HL-60 (cell line): ENCODE data around the gene SSX4B.
"Not testable (repeated sequence)": the region's sequence is repeated elsewhere in the genome, so short reads cannot be mapped to it uniquely, and the experiment has no call there.

ENCODE experiments used
- DNase-seq, 2 experiments: peaks; one replicate each; pipeline ENCODE4 v3.0.0-alpha.2; 2010 to 2020; ENCODE audit warnings: low read depth in 1 of 2, low spot score in 1 of 2
- H3K27ac ChIP-seq: fragments of 250-450 bp; sonication (Bioruptor Pico); replicated peaks from 2 replicates; pipeline ENCODE4 v1.5.1; 2020; ENCODE audit warnings: mild to moderate bottlenecking, moderate library complexity
- H3K27me3 ChIP-seq: fragments of 250-450 bp; sonication (Bioruptor Pico); 2 replicates; pipeline ENCODE4 v1.5.1; 2021; ENCODE audit warnings: mild to moderate bottlenecking, moderate library complexity; ENCODE audit not compliant: insufficient read depth, poor library complexity, severe bottlenecking
- H3K4me3 ChIP-seq: replicated peaks from 2 replicates; pipeline ENCODE4 v1.5.1; 2011; ENCODE audit warnings: mild to moderate bottlenecking, control low read depth, low read length; ENCODE audit not compliant: insufficient read depth
- GABPA ChIP-seq: IDR thresholded peaks from 2 replicates; pipeline ENCODE4 v1.6.1; 2012; ENCODE audit warnings: low read depth
- POLR2AphosphoS5 ChIP-seq: IDR thresholded peaks from 2 replicates; pipeline ENCODE4 v1.6.1; 2012; ENCODE audit warnings: low read depth
- SPI1 ChIP-seq: IDR thresholded peaks from 2 replicates; pipeline ENCODE4 v1.6.1; 2012; ENCODE audit warnings: low read depth, mild to moderate bottlenecking, borderline replicate concordance
- TF ChIP-seq, protein P1 (sequence below): IDR thresholded peaks from one replicate; pipeline ENCODE4 v1.5.1; 2011; ENCODE audit warnings: low read length, control low read depth, inconsistent platforms; ENCODE audit not compliant: insufficient read depth
- TF ChIP-seq, protein P2 (sequence below): IDR thresholded peaks from 2 replicates; pipeline ENCODE4 v1.6.1; 2012; ENCODE audit warnings: low read depth; ENCODE audit not compliant: insufficient replicate concordance

Gene SSX4B

DNA sequence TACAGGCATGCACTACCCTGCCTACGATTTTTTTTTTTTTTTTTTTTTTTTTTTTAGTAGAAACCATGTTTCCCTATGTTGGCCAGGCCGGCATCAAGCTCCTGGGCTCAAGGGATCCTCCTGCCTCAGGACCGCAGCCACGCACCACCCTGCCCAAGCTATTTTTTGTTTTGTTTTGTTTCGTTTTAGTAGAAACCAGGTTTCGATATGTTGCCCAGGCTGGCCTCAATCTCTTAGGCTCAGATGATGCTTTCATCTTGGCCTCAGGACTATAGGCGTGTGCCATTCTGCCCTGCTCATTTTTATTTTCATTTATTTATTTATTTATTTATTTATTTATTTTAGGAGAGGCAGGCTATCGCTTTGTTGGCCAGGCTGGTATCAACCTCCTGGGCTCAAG lies 54.1 kb downstream of the SSX4B start:
- Histone ChIP-seq H3K4me3 (no peak overlapping the region), H3K27me3 (no peaks in the 10 kb centered on the region), H3K27ac (no peak overlapping the region)
- DNase-seq = no peak
- TF ChIP-seq GABPA = no peak
- TF ChIP-seq, protein P1, sequence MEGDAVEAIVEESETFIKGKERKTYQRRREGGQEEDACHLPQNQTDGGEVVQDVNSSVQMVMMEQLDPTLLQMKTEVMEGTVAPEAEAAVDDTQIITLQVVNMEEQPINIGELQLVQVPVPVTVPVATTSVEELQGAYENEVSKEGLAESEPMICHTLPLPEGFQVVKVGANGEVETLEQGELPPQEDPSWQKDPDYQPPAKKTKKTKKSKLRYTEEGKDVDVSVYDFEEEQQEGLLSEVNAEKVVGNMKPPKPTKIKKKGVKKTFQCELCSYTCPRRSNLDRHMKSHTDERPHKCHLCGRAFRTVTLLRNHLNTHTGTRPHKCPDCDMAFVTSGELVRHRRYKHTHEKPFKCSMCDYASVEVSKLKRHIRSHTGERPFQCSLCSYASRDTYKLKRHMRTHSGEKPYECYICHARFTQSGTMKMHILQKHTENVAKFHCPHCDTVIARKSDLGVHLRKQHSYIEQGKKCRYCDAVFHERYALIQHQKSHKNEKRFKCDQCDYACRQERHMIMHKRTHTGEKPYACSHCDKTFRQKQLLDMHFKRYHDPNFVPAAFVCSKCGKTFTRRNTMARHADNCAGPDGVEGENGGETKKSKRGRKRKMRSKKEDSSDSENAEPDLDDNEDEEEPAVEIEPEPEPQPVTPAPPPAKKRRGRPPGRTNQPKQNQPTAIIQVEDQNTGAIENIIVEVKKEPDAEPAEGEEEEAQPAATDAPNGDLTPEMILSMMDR = no peak
- no peak for TF ChIP-seq POLR2AphosphoS5
- TF ChIP-seq SPI1 = no peak
- TF ChIP-seq, protein P2, sequence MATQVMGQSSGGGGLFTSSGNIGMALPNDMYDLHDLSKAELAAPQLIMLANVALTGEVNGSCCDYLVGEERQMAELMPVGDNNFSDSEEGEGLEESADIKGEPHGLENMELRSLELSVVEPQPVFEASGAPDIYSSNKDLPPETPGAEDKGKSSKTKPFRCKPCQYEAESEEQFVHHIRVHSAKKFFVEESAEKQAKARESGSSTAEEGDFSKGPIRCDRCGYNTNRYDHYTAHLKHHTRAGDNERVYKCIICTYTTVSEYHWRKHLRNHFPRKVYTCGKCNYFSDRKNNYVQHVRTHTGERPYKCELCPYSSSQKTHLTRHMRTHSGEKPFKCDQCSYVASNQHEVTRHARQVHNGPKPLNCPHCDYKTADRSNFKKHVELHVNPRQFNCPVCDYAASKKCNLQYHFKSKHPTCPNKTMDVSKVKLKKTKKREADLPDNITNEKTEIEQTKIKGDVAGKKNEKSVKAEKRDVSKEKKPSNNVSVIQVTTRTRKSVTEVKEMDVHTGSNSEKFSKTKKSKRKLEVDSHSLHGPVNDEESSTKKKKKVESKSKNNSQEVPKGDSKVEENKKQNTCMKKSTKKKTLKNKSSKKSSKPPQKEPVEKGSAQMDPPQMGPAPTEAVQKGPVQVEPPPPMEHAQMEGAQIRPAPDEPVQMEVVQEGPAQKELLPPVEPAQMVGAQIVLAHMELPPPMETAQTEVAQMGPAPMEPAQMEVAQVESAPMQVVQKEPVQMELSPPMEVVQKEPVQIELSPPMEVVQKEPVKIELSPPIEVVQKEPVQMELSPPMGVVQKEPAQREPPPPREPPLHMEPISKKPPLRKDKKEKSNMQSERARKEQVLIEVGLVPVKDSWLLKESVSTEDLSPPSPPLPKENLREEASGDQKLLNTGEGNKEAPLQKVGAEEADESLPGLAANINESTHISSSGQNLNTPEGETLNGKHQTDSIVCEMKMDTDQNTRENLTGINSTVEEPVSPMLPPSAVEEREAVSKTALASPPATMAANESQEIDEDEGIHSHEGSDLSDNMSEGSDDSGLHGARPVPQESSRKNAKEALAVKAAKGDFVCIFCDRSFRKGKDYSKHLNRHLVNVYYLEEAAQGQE = no peak

DNA sequence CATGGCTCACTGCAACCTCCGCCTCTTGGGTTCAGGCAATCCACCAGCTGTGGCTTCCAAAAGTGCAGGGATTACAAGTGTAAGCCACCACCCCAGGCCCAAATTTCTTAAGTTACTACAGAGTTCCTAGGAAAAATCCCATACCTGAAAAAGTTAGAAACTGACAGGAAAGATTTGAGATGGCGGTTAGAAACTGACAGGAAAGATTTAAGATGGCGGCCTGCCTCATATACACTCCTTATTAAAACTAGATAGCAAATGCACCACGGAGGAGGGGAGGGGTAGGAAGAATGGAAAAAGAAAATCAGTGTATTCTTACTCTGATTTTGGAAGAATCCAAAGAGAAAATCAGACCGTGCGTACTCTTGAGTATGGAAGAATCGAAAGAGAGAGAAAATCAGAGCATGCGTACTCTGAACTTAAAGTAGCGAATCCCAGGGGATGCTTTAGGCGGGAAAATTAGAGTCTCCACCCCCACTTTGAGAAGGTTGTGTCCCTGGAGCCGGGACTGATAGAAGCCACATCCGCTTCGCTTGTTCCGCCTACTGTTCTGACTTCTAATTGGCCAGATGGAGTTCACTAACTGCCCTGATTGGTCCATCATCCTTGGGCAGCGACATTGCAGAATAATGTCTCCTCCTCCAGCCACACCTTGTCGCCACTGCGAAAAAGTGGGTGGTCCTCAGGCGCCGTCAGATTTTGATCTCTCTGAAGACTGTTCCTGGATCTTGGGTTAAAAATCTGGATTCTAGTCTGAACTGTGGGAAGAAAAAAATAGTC lies 55.3 kb downstream of the SSX4B start, which contains the start of gene SSX3:
SSX3 (minus strand) TSS at position 389 of the 780 bp plus-strand sequence. CDS start 1,454 bp downstream, outside the sequence.
- DNase-seq, H3K27me3 ChIP-seq, H3K4me3 ChIP-seq, H3K27ac ChIP-seq: not testable (repeated sequence)
